A673 (cell line): ENCODE results near the gene C2orf66. TPM values are rescaled to one million over a fixed set of nuclear protein-coding genes. Genes with fewer than 3 reads are reported as not detected.
A peak's percentile ranks its signal among the peaks of the same experiment; 100 is the strongest.

Experiments used
- BruUV-seq: library from RNA; stranded (reverse); fragments of 400-500 nt; replicated peaks from 2 replicates; lab custom pipeline; 2021; lab: Mats Ljungman, UMichigan
- CTCF ChIA-PET: fragments of 300-600 bp; sonication (Branson Sonifier 250); formaldehyde crosslinking; loops from one replicate; lab custom pipeline; 2022; ENCODE audit warnings: antibody characterized with exemption; lab: Charles Lee
- POLR2A ChIA-PET: fragments of 300-600 bp; sonication (Branson Sonifier 250); formaldehyde crosslinking; loops from one replicate; lab custom pipeline; 2022; ENCODE audit warnings: antibody characterized with exemption; ENCODE audit not compliant: low non-redundant PET; lab: Charles Lee
- DNase-seq: peaks from one replicate; pipeline ENCODE4 v3.0.0-alpha.2; 2015; ENCODE audit warnings: low spot score
- H3K27ac ChIP-seq: fragments of 200-600 bp; sonication (generic); 2 replicates; pipeline ENCODE4 v1.5.1; 2016; ENCODE audit warnings: mixed run types, low read depth, mild to moderate bottlenecking, mixed read lengths, antibody characterized with exemption, low read length; ENCODE audit not compliant: poor library complexity, severe bottlenecking
- H3K27me3 ChIP-seq: fragments of 200-600 bp; sonication (generic); replicated peaks from 2 replicates; pipeline ENCODE4 v1.6.1; 2017; ENCODE audit warnings: mixed run types, low read depth, mild to moderate bottlenecking, mixed read lengths, antibody characterized with exemption, low read length; ENCODE audit not compliant: insufficient read depth, poor library complexity
- H3K36me3 ChIP-seq: fragments of 200-600 bp; sonication (generic); 2 replicates; pipeline ENCODE4 v1.6.1; 2016; ENCODE audit warnings: mixed run types, mild to moderate bottlenecking, mixed read lengths, antibody characterized with exemption, low read length; ENCODE audit not compliant: insufficient read depth, poor library complexity, severe bottlenecking
- H3K4me1 ChIP-seq: fragments of 200-600 bp; sonication (generic); 2 replicates; pipeline ENCODE4 v1.6.1; 2017; ENCODE audit warnings: mixed run types, mild to moderate bottlenecking, mixed read lengths, antibody characterized with exemption, low read length; ENCODE audit not compliant: insufficient read depth, poor library complexity, severe bottlenecking
- H3K4me3 ChIP-seq: fragments of 200-600 bp; sonication (generic); 2 replicates; pipeline ENCODE4 v1.5.1; 2016; ENCODE audit warnings: low read depth, mixed run types, mild to moderate bottlenecking, mixed read lengths, low read length; ENCODE audit not compliant: poor library complexity, severe bottlenecking
- H3K9me3 ChIP-seq: fragments of 200-600 bp; sonication (generic); 2 replicates; pipeline ENCODE4 v1.6.1; 2016; ENCODE audit warnings: mixed run types, low read depth, mild to moderate bottlenecking, mixed read lengths, antibody characterized with exemption, low read length; ENCODE audit not compliant: poor library complexity, severe bottlenecking
- EZH2 ChIP-seq: fragments of 200-600 bp; sonication (generic); IDR thresholded peaks from 2 replicates; pipeline ENCODE4 v1.6.1; 2017; ENCODE audit warnings: borderline replicate concordance, low read depth, mild to moderate bottlenecking, mixed read lengths, antibody characterized with exemption, low read length; ENCODE audit not compliant: poor library complexity, severe bottlenecking
- intact Hi-C: fragments of 100-400 bp; cut with micrococcal nuclease; formaldehyde crosslinking; loops from one replicate; pipeline ENCODE4 v1.10.0; 2022; ENCODE audit not compliant: unreplicated experiment
- total RNA-seq: library from RNA; stranded (reverse); gene quantifications from 2 replicates; pipeline ENCODE4 v1.2.3, GENCODE V29; 2021
- TF ChIP-seq, protein P1 (sequence below): fragments of 300-800, 200-600 bp; sonication (generic); conservative IDR thresholded peaks from 2 replicates; pipeline ENCODE4 v1.5.1; 2017; ENCODE audit warnings: low read depth, mild to moderate bottlenecking, antibody characterized with exemption, low read length, moderate library complexity, mixed read lengths

The C2orf66 gene
- total RNA-seq, 1 experiment from 2014 or later = 0.28 TPM

GRCh38 chr2:196851088-196851487, 41.9 kb upstream of the C2orf66 start:
- no peak overlapping the region for H3K27ac ChIP-seq
- no peak overlapping the region for H3K4me3 ChIP-seq
- no peak for DNase-seq
- CTCF ChIA-PET = no interaction called here
- intact Hi-C loops = loop anchor here (5.0 to 10.0 kb wide), 2 partner anchors 314 to 526 kb away; no protein-coding TSS in a partner anchor
- H3K4me1 ChIP-seq = peaks cover 18% of the 10 kb centered on the region
- POLR2A ChIA-PET = no interaction called here
- H3K9me3 ChIP-seq = no peaks in the 10 kb centered on the region
- TF ChIP-seq, protein P1, sequence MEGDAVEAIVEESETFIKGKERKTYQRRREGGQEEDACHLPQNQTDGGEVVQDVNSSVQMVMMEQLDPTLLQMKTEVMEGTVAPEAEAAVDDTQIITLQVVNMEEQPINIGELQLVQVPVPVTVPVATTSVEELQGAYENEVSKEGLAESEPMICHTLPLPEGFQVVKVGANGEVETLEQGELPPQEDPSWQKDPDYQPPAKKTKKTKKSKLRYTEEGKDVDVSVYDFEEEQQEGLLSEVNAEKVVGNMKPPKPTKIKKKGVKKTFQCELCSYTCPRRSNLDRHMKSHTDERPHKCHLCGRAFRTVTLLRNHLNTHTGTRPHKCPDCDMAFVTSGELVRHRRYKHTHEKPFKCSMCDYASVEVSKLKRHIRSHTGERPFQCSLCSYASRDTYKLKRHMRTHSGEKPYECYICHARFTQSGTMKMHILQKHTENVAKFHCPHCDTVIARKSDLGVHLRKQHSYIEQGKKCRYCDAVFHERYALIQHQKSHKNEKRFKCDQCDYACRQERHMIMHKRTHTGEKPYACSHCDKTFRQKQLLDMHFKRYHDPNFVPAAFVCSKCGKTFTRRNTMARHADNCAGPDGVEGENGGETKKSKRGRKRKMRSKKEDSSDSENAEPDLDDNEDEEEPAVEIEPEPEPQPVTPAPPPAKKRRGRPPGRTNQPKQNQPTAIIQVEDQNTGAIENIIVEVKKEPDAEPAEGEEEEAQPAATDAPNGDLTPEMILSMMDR = no peak
- no peak for TF ChIP-seq EZH2
- no TSS peak for BruUV-seq
- peaks cover 12% of the 10 kb centered on the region for H3K36me3 ChIP-seq
- H3K27me3 ChIP-seq = no peaks in the 10 kb centered on the region

DNA sequence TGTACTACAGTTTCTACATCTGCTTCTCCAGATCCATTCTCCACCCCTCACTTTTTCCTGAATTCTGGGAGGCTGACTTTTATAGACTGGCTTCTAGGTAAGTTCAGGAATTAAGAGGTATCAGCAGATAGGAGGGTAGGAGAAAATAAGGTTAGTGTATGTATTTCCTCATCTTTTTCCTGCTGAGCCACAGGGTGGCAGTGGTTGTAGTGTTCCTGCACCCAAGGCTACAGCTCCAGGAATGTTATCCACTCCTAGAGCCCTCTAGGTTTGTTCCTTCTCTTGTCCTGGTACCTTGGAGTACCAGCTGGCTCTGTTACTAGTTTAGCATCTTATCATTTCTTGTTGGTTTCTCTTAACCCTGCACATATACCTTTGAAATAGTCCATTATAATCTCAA, 40.7 kb upstream of the C2orf66 start:
- Histone ChIP-seq H3K9me3 (no peaks in the 10 kb centered on the region), H3K4me3 (no peak overlapping the region), H3K4me1 (peaks cover 19% of the 10 kb centered on the region), H3K36me3 (peaks cover 20% of the 10 kb centered on the region), H3K27me3 (no peaks in the 10 kb centered on the region), H3K27ac (no peak overlapping the region)
- CTCF ChIA-PET = interaction anchor here (0.6 to 0.8 kb wide), 2 partner anchors 76 to 529 kb away, joined by 3 to 4 read pairs; no protein-coding TSS in a partner anchor
- intact Hi-C loops = loop anchor here (5.0 to 10.0 kb wide), 2 partner anchors 315 to 527 kb away; no protein-coding TSS in a partner anchor
- POLR2A ChIA-PET = no interaction called here
- peak; percentile 54 for DNase-seq
- TF ChIP-seq, protein P1 = peak; percentile 60
- TF ChIP-seq EZH2 = no peak
- no TSS peak for BruUV-seq

GRCh38 chr2:196846295-196846694, 37.1 kb upstream of the C2orf66 start:
- intact Hi-C loops = no loop called here
- Histone ChIP-seq H3K27ac (no peak overlapping the region), H3K9me3 (no peaks in the 10 kb centered on the region), H3K36me3 (peaks cover 50% of the 10 kb centered on the region), H3K27me3 (no peaks in the 10 kb centered on the region), H3K4me3 (no peak overlapping the region), H3K4me1 (peaks cover 9% of the 10 kb centered on the region)
- peak; percentile 23 for DNase-seq
- ChIA-PET POLR2A (no interaction called here), CTCF (no interaction called here)
- BruUV-seq = no TSS peak
- TF ChIP-seq, protein P1 = no peak
- no peak for TF ChIP-seq EZH2
